GM19023 (cell line): ENCODE data around the gene LBR.

Source experiments
- ATAC-seq: cut with Tn5 transposase; IDR thresholded peaks from one replicate; pipeline ENCODE4 v1.9.1; 2021; ENCODE audit warnings: mild to moderate bottlenecking, moderate library complexity; ENCODE audit not compliant: unreplicated experiment

Gene LBR

GRCh38 chr1:225464851-225465792 is 37.3 kb upstream of the LBR start:
- no peak for ATAC-seq

DNA sequence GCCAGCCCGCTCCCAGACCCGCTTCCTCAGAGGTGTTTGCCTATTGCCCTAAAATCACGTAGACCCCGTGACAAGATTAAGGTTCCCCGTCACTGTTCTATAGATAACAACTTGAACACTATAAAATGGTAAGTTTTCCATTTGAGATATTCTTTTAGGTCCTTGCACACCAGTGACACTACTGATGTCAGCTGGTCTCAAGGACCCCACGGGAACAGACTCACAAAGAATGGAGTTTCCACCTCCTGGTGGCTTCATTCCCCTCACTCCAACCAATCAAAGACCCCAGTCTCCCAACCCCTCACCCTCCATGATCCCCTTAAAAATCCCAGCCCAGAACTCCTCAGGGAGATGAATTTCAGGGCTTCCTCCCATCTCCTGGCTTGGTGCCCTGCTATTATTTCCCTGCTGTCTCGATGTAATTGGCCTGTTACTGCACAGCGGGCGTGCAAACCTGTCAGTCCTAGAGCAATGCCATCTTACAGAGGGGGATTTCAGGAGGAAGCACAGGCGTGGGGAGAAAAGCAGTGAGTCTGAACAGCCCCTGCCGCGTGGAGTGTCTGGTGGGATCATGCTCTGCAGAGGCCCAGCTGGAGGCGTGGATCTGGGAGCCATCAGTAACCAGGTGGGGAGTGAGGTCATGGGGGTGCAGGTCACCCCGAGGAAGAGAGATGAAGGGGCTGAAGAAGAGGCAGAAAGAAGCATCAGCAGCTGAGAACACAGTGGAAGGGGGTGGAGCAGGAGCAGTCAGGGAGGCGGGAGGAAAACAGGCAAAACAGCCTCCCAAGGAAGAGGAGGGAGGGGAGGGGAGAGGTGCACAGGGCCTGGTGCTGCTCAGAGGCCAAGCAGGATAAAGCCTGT is 35.1 kb upstream of the LBR start:
- no peak for ATAC-seq

DNA sequence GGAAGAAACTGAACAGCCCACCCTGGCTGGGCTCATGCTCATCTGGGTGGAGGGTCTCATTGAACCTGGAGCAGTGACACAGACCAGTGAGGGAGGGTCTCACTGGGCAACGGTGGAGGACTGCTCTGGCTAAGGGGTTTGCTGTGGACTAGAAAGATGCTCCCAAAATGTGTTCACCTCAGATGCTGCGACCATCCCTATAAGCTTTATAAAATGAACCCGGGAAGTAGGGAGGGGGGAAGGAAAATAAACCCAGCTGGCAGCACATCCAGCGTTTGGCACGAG is 34.5 kb upstream of the LBR start:
- ATAC-seq = no peak

GRCh38 chr1:225461533-225462428 is 33.9 kb upstream of the LBR start:
- no peak for ATAC-seq

DNA sequence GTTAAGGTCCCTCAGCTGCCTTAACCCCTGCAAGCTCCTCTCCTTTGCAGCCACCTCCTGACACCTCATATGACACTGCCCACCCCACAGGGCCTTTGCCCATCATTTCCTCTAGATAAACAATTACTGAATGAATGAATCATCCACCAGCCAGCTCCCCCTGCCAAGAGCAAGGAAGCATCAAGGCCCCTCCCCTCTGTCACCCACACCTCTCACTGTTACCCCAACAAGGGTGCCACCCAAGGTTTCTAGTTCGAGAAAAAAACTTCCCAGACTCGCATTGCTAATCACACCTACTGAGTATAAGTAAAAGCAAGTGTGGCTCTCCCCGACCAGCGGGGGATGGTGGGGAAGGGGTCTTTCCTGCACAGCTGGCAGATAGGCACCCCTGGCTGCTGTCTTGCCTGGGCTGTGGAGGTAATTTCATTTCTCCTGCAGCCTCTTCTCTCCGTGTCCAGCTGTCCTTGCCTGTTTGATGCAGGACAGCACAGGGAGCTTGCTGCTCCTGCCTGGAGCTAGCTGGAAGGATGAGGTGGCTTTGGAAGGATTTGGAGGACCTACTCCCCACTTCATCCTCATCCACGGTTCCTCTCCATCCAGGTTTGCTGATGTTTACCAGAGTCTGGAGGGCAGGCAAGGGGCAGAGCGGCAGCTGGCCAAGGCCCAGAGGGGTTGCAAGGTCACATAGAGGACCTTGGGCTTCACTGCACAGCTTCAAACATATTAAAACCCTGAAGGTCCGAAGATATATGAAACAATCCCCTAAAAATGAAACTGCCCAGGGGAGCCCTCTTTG is 33.1 kb upstream of the LBR start:
- ATAC-seq = no peak

GRCh38 chr1:225460021-225460736 is 32.3 kb upstream of the LBR start:
- ATAC-seq = no peak

- ATAC-seq = no peak
These were observed 30.4 kb upstream of the LBR start for GRCh38 chr1:225458222-225458631.

- ATAC-seq = no peak
These were observed 26.9 kb upstream of the LBR start for GRCh38 chr1:225454733-225455132.

DNA sequence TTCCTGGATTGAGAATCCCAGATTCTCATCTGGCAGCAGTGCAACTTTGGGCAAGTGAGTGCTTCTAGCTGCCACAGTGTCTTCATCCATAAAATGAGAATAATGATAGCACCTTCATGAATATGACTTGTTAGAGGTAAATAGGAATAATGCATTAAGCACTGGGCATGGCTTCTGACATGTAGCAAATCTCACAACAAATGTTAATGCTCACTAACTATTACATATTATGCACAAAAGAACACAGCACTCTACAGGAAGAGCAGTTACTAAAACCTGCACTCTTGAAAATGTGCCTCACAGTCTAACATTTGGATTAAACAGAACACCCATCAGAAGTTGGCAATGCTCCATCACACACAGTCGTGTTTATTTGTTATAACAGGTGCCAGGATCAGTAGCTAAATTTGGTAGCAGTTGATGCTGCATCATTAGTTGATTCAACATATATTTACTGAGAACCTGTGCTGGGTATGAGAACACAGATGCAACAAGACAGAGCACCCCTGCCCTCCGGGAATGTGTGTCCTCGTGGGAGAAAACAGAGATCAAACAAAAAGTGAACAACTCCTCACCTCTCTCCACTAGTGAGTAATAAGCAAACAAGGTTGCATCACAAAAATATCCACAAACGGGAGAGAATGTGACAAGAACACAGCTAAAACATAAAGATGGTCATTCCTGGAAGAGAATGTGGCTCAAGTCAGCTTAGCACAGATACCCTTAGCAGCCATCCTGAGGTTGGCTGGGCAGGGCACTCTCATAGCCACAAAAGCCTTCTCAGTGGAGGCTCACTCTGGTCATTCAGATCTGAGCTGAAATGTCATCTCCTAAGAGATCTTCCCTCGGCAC is 26.2 kb upstream of the LBR start:
- ATAC-seq = no peak

- ATAC-seq = no peak
These were observed 24.1 kb upstream of the LBR start for GRCh38 chr1:225451840-225452515.

- ATAC-seq = no peak
These were observed 23.5 kb upstream of the LBR start for GRCh38 chr1:225451340-225451739.

DNA sequence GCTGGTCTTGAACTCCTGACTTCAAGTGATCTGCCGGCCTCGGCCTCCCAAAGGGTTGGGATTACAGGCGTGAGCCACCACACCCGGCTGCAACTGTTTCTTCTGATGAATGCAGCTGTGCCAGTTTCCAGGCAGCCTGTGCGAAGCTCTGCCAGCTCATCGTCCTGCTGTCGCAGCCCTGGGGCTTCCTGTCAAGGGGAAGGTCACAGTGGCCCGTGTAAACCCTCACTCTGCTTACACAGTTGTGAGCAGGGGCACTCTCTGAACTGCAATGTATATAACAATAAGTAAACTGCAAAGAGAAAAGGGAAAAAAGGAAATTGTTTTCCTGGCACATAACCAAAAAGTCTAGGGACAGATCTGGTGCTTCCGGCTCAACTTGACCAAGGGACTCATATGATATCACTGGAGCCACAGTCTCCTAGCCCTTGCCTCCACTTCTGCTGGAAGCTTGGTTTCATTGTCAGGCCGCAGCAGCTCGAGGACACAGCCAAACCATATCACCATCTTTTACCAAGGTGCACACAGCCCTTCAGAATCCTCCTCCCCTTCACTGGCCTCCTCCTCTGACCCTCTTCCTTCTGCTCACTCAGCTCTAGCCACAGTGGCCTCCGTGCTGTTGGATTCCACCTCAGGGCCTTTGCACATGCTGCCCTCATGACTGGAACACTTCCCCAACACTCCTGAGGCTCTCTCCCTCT is 22.8 kb upstream of the LBR start:
- no peak for ATAC-seq

- no peak for ATAC-seq
These were observed 21.9 kb upstream of the LBR start for GRCh38 chr1:225449774-225450173.

GRCh38 chr1:225449261-225449660 is 21.4 kb upstream of the LBR start:
- no peak for ATAC-seq

- ATAC-seq = no peak
These were observed 20.4 kb upstream of the LBR start for GRCh38 chr1:225448146-225448805.

DNA sequence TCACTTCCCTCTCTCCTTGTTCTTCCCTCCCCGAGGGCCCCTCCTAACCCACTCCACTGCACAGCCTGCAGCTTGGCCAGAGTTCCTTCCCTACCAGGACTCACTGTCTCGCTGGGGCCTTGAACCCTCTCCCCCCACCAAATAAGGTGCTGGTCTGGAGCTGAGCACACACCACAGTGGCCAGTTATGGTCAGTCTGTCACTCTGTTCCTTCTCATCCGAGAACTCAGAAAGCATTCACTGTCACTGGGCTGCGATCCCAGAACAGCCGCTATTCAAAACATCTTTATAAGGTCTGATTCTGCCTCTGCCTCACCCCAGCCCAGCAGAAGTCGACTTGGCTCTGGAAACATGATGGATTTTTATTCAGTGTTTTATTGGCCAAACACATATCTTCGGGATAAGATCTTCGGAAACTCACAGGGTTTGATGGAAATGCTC is 19.8 kb upstream of the LBR start:
- ATAC-seq = no peak
